Tongue (tissue), 2 donors: ENCODE measurements around the gene GJC2. TPM values are rescaled to one million over a fixed set of nuclear protein-coding genes. Genes with fewer than 3 reads are reported as not detected.
A peak's percentile ranks its signal among the peaks of the same experiment; 100 is the strongest.

ENCODE experiments used
- DNase-seq: peaks from one replicate; pipeline ENCODE4 v3.0.0-alpha.2; 2015
- total RNA-seq: library from RNA; depleted of rRNA; stranded (reverse); fragments of >200 nt; gene quantifications from one replicate; pipeline ENCODE4 v1.2.3, GENCODE V29; 2014

GJC2 gene
- total RNA-seq, 1 donor from 2014 or later: 5.5 TPM

GRCh38 chr1:228158151-228159007 lies 8.6 kb downstream of the GJC2 start:
- no peak for DNase-seq

- no peak for DNase-seq
These were observed 9.4 kb downstream of the GJC2 start for GRCh38 chr1:228159008-228159665.

GRCh38 chr1:228160201-228160761 lies 10.6 kb downstream of the GJC2 start:
- no peak for DNase-seq

GRCh38 chr1:228161362-228161761 lies 11.6 kb downstream of the GJC2 start:
- DNase-seq: peak; percentile 18

- no peak for DNase-seq
These were observed 12.1 kb downstream of the GJC2 start for GRCh38 chr1:228161866-228162265.

GRCh38 chr1:228162286-228163006 lies 12.7 kb downstream of the GJC2 start:
- DNase-seq: peak; percentile 55

GRCh38 chr1:228163007-228163753 lies 13.4 kb downstream of the GJC2 start:
- DNase-seq: peak; percentile 58

- no peak for DNase-seq
These were observed 14.2 kb downstream of the GJC2 start for GRCh38 chr1:228163776-228164519.

- DNase-seq: peak; percentile 8
These were observed 15.0 kb downstream of the GJC2 start for GRCh38 chr1:228164561-228165371.

- DNase-seq: peak; percentile 99
These were observed 15.8 kb downstream of the GJC2 start, which contains the start of gene IBA57 for GRCh38 chr1:228165372-228166169. Gene IBA57, plus strand, starts transcription at chr1:228165804. Its CDS starts 13 bp downstream, at chr1:228165817.

- peak; percentile 75 for DNase-seq
These were observed 16.6 kb downstream of the GJC2 start for GRCh38 chr1:228166170-228166936.

GRCh38 chr1:228168563-228169270 lies 19.0 kb downstream of the GJC2 start:
- DNase-seq: no peak

GRCh38 chr1:228169345-228169744 lies 19.6 kb downstream of the GJC2 start:
- DNase-seq: no peak

GRCh38 chr1:228170666-228171065 lies 20.9 kb downstream of the GJC2 start:
- DNase-seq: no peak

GRCh38 chr1:228171221-228171891 lies 21.6 kb downstream of the GJC2 start:
- no peak for DNase-seq

GRCh38 chr1:228172591-228173527 lies 23.1 kb downstream of the GJC2 start:
- no peak for DNase-seq
